ENCODE measurements around the gene PSIP1. TPM values are rescaled to one million over a fixed set of nuclear protein-coding genes. Genes with fewer than 3 reads are reported as not detected.

PSIP1 gene
- total RNA-seq, 1 experiment from 2014 or later = 99.1 TPM

GRCh38 chr9:15461601-15462000 lies 49.2 kb downstream of the PSIP1 start:
- H3K36me3 ChIP-seq (ENCODE audit: control insufficient read depth in 1 of 2, insufficient read depth in 2 of 2, low read length in 2 of 2) = peaks cover 18 to 55% of the 10 kb centered on the region in 2 experiments
- TF ChIP-seq EZH2phosphoT487 (IDR thresholded peaks at IDR 0.05; ENCODE audit: borderline replicate concordance) = no peak
- no peak for TF ChIP-seq ZFX (IDR thresholded peaks at IDR 0.05)
- TF ChIP-seq RAD21 (IDR thresholded peaks at IDR 0.05; ENCODE audit: low read depth) = no peak
- no peak for TF ChIP-seq FOSL1 (IDR thresholded peaks at IDR 0.05; ENCODE audit: low read depth)
- TF ChIP-seq SIN3A (IDR thresholded peaks at IDR 0.05; ENCODE audit: low read depth) = no peak
- no peak for TF ChIP-seq EGR1 (IDR thresholded peaks at IDR 0.05; ENCODE audit: low read depth)
- H3K9me3 ChIP-seq (ENCODE audit: control insufficient read depth in 1 of 2, insufficient read depth in 1 of 2, low read depth in 1 of 2, low read length in 2 of 2) = no peaks in the 10 kb centered on the region
- H3K9me2 ChIP-seq (ENCODE audit: insufficient read depth) = no peaks in the 10 kb centered on the region
- H3K27me3 ChIP-seq (ENCODE audit: insufficient read depth, low read length) = no peaks in the 10 kb centered on the region
- CTCF ChIA-PET = no interaction called here
- POLR2A ChIA-PET = no interaction called here
- no peak overlapping the region for H3K27ac ChIP-seq (ENCODE audit: low read depth, low read length)
- no peaks in the 10 kb centered on the region for H3K4me1 ChIP-seq (ENCODE audit: control insufficient read depth in 1 of 2, insufficient read depth in 2 of 2, low read length in 2 of 2)
- H3K79me2 ChIP-seq (ENCODE audit: insufficient read depth, low read length) = no peaks in the 10 kb centered on the region
- DNase-seq (ENCODE audit: low read depth, low spot score) (no peak), ATAC-seq (no peak)
- no peak overlapping the region for H3K9ac ChIP-seq (ENCODE audit: low read length)
- BruUV-seq (replicated peaks) = no TSS peak
- no peak overlapping the region for H2AFZ ChIP-seq (ENCODE audit: low read depth, low read length, poor library complexity, severe bottlenecking)
- intact Hi-C loops (cut with micrococcal nuclease) = no loop called here
- H3K4me2 ChIP-seq (ENCODE audit: low read length) = no peak overlapping the region
- RAD21 ChIA-PET (ENCODE audit: low non-redundant PET in 1 of 2, low total read pairs in 2 of 2, uncharacterized antibody in 2 of 2, unreplicated experiment in 2 of 2) = no interaction called here
- H3K4me3 ChIP-seq (replicated peaks in 1 of 2; ENCODE audit: low read depth in 1 of 2, low read length in 2 of 2) = no peak overlapping the region
- H4K20me1 ChIP-seq (ENCODE audit: insufficient read depth) = no peaks in the 10 kb centered on the region

- no peaks in the 10 kb centered on the region for H3K4me1 ChIP-seq (ENCODE audit: control insufficient read depth in 1 of 2, insufficient read depth in 2 of 2, low read length in 2 of 2)
- H4K20me1 ChIP-seq (ENCODE audit: insufficient read depth) = no peaks in the 10 kb centered on the region
- no TSS peak for BruUV-seq (replicated peaks)
- RAD21 ChIA-PET (ENCODE audit: low non-redundant PET in 1 of 2, low total read pairs in 2 of 2, uncharacterized antibody in 2 of 2, unreplicated experiment in 2 of 2) = no interaction called here
- DNase-seq (ENCODE audit: low read depth, low spot score) = no peak
- intact Hi-C loops (cut with micrococcal nuclease) = no loop called here
- no peak for TF ChIP-seq MAX (IDR thresholded peaks at IDR 0.05)
- TF ChIP-seq ATF3 (IDR thresholded peaks at IDR 0.05) = no peak
- no peak for TF ChIP-seq RAD21 (IDR thresholded peaks at IDR 0.05; ENCODE audit: low read depth)
- TF ChIP-seq CEBPB (IDR thresholded peaks at IDR 0.05; ENCODE audit: low read depth) = no peak
- no peak for TF ChIP-seq EZH2 (IDR thresholded peaks at IDR 0.05)
- no peak for TF ChIP-seq ZFX (IDR thresholded peaks at IDR 0.05)
- no peak for TF ChIP-seq POLR2A (IDR thresholded peaks at IDR 0.05; ENCODE audit: borderline replicate concordance, extremely low read depth, insufficient read depth, insufficient read length)
- no peak for TF ChIP-seq SP1 (IDR thresholded peaks at IDR 0.05; ENCODE audit: low read depth)
- TF ChIP-seq SIN3A (IDR thresholded peaks at IDR 0.05; ENCODE audit: low read depth) = no peak
- TF ChIP-seq CBX3 (IDR thresholded peaks at IDR 0.05; ENCODE audit: low read depth) = no peak
- H3K9me2 ChIP-seq (ENCODE audit: insufficient read depth) = no peaks in the 10 kb centered on the region
- H2AFZ ChIP-seq (ENCODE audit: low read depth, low read length, poor library complexity, severe bottlenecking) = no peak overlapping the region
- no peak overlapping the region for H3K4me2 ChIP-seq (ENCODE audit: low read length)
- H3K36me3 ChIP-seq (ENCODE audit: control insufficient read depth in 1 of 2, insufficient read depth in 2 of 2, low read length in 2 of 2) = peaks cover 15 to 53% of the 10 kb centered on the region in 2 experiments
- ATAC-seq = no peak
- H3K9ac ChIP-seq (ENCODE audit: low read length) = no peak overlapping the region
- POLR2A ChIA-PET = no interaction called here
- no peaks in the 10 kb centered on the region for H3K9me3 ChIP-seq (ENCODE audit: control insufficient read depth in 1 of 2, insufficient read depth in 1 of 2, low read depth in 1 of 2, low read length in 2 of 2)
- H3K27me3 ChIP-seq (ENCODE audit: insufficient read depth, low read length) = no peaks in the 10 kb centered on the region
- H3K4me3 ChIP-seq (replicated peaks in 1 of 2; ENCODE audit: low read depth in 1 of 2, low read length in 2 of 2) = no peak overlapping the region
- CTCF ChIA-PET = no interaction called here
- H3K79me2 ChIP-seq (ENCODE audit: insufficient read depth, low read length) = no peaks in the 10 kb centered on the region
- no peak overlapping the region for H3K27ac ChIP-seq (ENCODE audit: low read depth, low read length)
Observed at GRCh38 chr9:15461056-15461455, 49.7 kb downstream of the PSIP1 start.
